K562 (cell line): ENCODE measurements around the gene CTSH. TPM values are rescaled to one million over a fixed set of nuclear protein-coding genes. Genes with fewer than 3 reads are reported as not detected.

Experiments used
- CHD7 ChIP-seq: fragments of 200-600 bp; sonication (generic); IDR thresholded peaks from one replicate; pipeline ENCODE4 v1.6.1; 2012; ENCODE audit warnings: mild to moderate bottlenecking, low read depth, low read length, inconsistent platforms
- DMBX1 ChIP-seq: fragments of 250-450 bp; sonication (Bioruptor Pico); IDR thresholded peaks from 2 replicates; pipeline ENCODE4 v1.8.0; 2022; ENCODE audit warnings: inconsistent platforms, mild to moderate bottlenecking, moderate library complexity, borderline replicate concordance
- polyA plus RNA-seq, 8 experiments: library from polyadenylated mRNA; depleted of rRNA in 4 of 8; stranded (reverse) in 5 of 8; unstranded in 3 of 8; fragments of >200 nt; fragmentation: Nextera tagmentation in 2 of 8; fragmentation: Illumina TruSeq in 1 of 8; extraction: Ambion mirVana in 2 of 8; extraction: Trizol in 1 of 8; gene quantifications; 2 replicates each; pipeline versions ENCODE4 v1.2.1 to v1.2.3, GENCODE V29; 2011 to 2014; ENCODE audit warnings: inconsistent platforms in 1 of 8, missing spikeins in 1 of 8
- total RNA-seq, 7 experiments: library from RNA; depleted of rRNA in 6 of 7; stranded (reverse); fragments of >200 nt in 6 of 7; fragmentation: Illumina TruSeq in 2 of 7; extraction: Trizol in 2 of 7; gene quantifications; 2 replicates each; pipeline versions ENCODE4 v1.2.1 to v1.2.3, GENCODE V29; 2011 to 2021; ENCODE audit warnings: low replicate concordance in 1 of 7

The CTSH gene
- total and polyA plus RNA-seq, 9 of the 15 experiments (the other 6 are each of a cell fraction or from before 2014, with no cell fraction given): 15.0 to 462 (median 173) TPM

DNA sequence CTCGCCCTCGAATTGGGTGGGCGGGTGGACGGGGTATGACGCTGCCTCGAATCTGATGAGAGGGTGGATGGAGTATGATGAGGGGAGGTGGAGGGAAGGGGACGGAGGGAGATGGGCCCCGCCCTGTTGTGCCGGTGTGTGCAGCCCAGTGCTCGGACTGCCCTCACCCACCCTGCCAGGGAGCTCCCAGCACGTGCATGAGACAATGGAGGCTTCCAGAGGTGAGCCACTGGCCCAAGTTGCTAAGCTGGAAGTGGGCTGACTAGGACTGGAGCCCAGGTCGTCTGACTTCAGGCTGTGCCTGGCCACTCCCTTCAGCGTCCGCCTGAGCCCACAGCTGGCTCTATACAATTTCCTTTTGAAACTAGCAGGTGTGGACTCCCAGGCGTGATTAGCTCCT is 47.0 kb upstream of the CTSH start (continued):
- TF ChIP-seq CHD7 (no peak), DMBX1 (CRISPR knock-in tag) (no peak)
